Liver (tissue), 9 donors: ENCODE measurements around the gene RDX. TPM values are rescaled to one million over a fixed set of nuclear protein-coding genes. Genes with fewer than 3 reads are reported as not detected.
A peak's percentile ranks its signal among the peaks of the same experiment; 100 is the strongest.

Source experiments
- DNase-seq: peaks from one replicate; pipeline ENCODE4 v3.0.0-alpha.2; 2017; ENCODE audit warnings: low spot score
- H3K27ac ChIP-seq, 2 donors: one replicate each; pipeline ENCODE4 v1.7.0; 2013; ENCODE audit warnings: inconsistent platforms in 2 of 2, low read length in 2 of 2, control low read depth in 1 of 2, low read depth in 1 of 2, mild to moderate bottlenecking in 1 of 2
- H3K27me3 ChIP-seq, 4 donors: one replicate each; pipeline versions ENCODE4 v1.6.1 to v1.7.0; 2013; ENCODE audit warnings: low read length in 3 of 4, inconsistent platforms in 1 of 4, mild to moderate bottlenecking in 1 of 4, moderate library complexity in 1 of 4; ENCODE audit not compliant: control insufficient read depth in 4 of 4, insufficient read depth in 4 of 4
- H3K36me3 ChIP-seq, 4 donors: one replicate each; pipeline versions ENCODE4 v1.6.1 to v1.7.0; 2013; ENCODE audit warnings: low read length in 3 of 4, mild to moderate bottlenecking in 3 of 4, low read depth in 1 of 4, moderate library complexity in 1 of 4; ENCODE audit not compliant: control insufficient read depth in 4 of 4, insufficient read depth in 3 of 4
- H3K4me1 ChIP-seq, 4 donors: one replicate each; pipeline versions ENCODE4 v1.6.1 to v1.7.0; 2013; ENCODE audit warnings: low read length in 3 of 4, mild to moderate bottlenecking in 3 of 4, moderate library complexity in 1 of 4; ENCODE audit not compliant: control insufficient read depth in 4 of 4, insufficient read depth in 4 of 4
- H3K4me3 ChIP-seq, 3 donors: one replicate each; pipeline versions ENCODE4 v1.6.1 to v1.7.0; 2013; ENCODE audit warnings: low read length in 3 of 3, control low read depth in 1 of 3, low read depth in 1 of 3, mild to moderate bottlenecking in 1 of 3
- H3K9ac ChIP-seq, 2 donors: one replicate each; pipeline ENCODE4 v1.7.0; 2013; ENCODE audit warnings: low read length in 2 of 2, mild to moderate bottlenecking in 2 of 2, moderate library complexity in 2 of 2, control low read depth in 1 of 2, low read depth in 1 of 2
- H3K9me3 ChIP-seq, 4 donors: one replicate each; pipeline versions ENCODE4 v1.6.1 to v1.7.0; 2013; ENCODE audit warnings: low read length in 3 of 4; ENCODE audit not compliant: control insufficient read depth in 4 of 4
- EGR1 ChIP-seq, 2 donors: IDR thresholded peaks; 2 replicates each; pipeline ENCODE4 v1.6.1; 2016 to 2018; ENCODE audit warnings: antibody characterized with exemption in 2 of 2, low read depth in 2 of 2
- FOXA2 ChIP-seq: IDR thresholded peaks from 2 replicates; pipeline ENCODE4 v1.6.1; 2016; ENCODE audit warnings: antibody characterized with exemption
- GABPA ChIP-seq, 2 donors: IDR thresholded peaks in 1 of 2; conservative IDR thresholded peaks in 1 of 2; 2 replicates each; pipeline ENCODE4 v1.6.1; 2016; ENCODE audit warnings: antibody characterized with exemption in 2 of 2, mild to moderate bottlenecking in 1 of 2, moderate library complexity in 1 of 2
- HNF4A ChIP-seq, 2 donors: conservative IDR thresholded peaks; 2 replicates each; pipeline ENCODE4 v1.6.1; 2016; ENCODE audit warnings: antibody characterized with exemption in 2 of 2, mild to moderate bottlenecking in 2 of 2
- HNF4G ChIP-seq: IDR thresholded peaks from 2 replicates; pipeline ENCODE4 v1.6.1; 2016; ENCODE audit warnings: antibody characterized with exemption
- JUND ChIP-seq, 2 donors: IDR thresholded peaks; 2 replicates each; pipeline ENCODE4 v1.6.1; 2016; ENCODE audit warnings: antibody characterized with exemption in 2 of 2
- NR2F2 ChIP-seq: IDR thresholded peaks from 2 replicates; pipeline ENCODE4 v1.6.1; 2016; ENCODE audit warnings: antibody characterized with exemption
- RAD21 ChIP-seq, 2 donors: IDR thresholded peaks; 2 replicates each; pipeline ENCODE4 v1.6.1; 2016; ENCODE audit warnings: antibody characterized with exemption in 2 of 2, mild to moderate bottlenecking in 2 of 2
- RXRA ChIP-seq, 2 donors: IDR thresholded peaks; 2 replicates each; pipeline ENCODE4 v1.6.1; 2017 to 2018; ENCODE audit warnings: antibody characterized with exemption in 2 of 2, mild to moderate bottlenecking in 1 of 2
- TAF1 ChIP-seq: conservative IDR thresholded peaks from 2 replicates; pipeline ENCODE4 v1.6.1; 2016; ENCODE audit warnings: antibody characterized with exemption, mild to moderate bottlenecking
- YY1 ChIP-seq: IDR thresholded peaks from 2 replicates; pipeline ENCODE4 v1.6.1; 2016; ENCODE audit warnings: antibody characterized with exemption, mild to moderate bottlenecking
- WGBS: extraction: QIAGEN DNeasy Blood & Tissue Kit; methylation state at CpG from one replicate; pipeline ENCODE4 v1.1.7; 2013; 5-methylcytosine and 5-hydroxymethylcytosine counted together
- polyA plus RNA-seq, 2 donors: library from polyadenylated mRNA; stranded (reverse) in 1 of 2; unstranded in 1 of 2; fragments of 200-250 nt in 1 of 2; fragments of >200 nt in 1 of 2; fragmentation: Nextera tagmentation in 1 of 2; extraction: Ambion mirVana in 1 of 2; gene quantifications; one replicate each; pipeline versions ENCODE4 v1.2.1 to v1.2.3, GENCODE V29; 2013 to 2015
- total RNA-seq, 2 donors: library from RNA; depleted of rRNA; stranded (reverse); fragments of >200 nt; gene quantifications; one replicate each; pipeline ENCODE4 v1.2.3, GENCODE V29; 2014
- TF ChIP-seq, protein P1 (sequence below): IDR thresholded peaks from 2 replicates; pipeline ENCODE4 v1.6.1; 2016; ENCODE audit warnings: antibody characterized with exemption, mild to moderate bottlenecking
- TF ChIP-seq, protein P2 (sequence below): fragments of 150-350 bp; IDR thresholded peaks from 2 replicates; pipeline ENCODE4 v1.5.1; 2017; ENCODE audit warnings: improper control_type of control experiment, low read depth, low read length; ENCODE audit not compliant: missing input control
- TF ChIP-seq, protein P3 (sequence below): IDR thresholded peaks from 2 replicates; pipeline ENCODE4 v1.6.1; 2016; ENCODE audit warnings: antibody characterized with exemption
- donor health status: healthy.
- donor health status: healthy.
- donor health status: healthy.
- donor health status: healthy.
- donor health status: healthy.

RDX gene
- total and polyA plus RNA-seq, 4 donors = 19.9 to 116 (median 53.9) TPM

DNA sequence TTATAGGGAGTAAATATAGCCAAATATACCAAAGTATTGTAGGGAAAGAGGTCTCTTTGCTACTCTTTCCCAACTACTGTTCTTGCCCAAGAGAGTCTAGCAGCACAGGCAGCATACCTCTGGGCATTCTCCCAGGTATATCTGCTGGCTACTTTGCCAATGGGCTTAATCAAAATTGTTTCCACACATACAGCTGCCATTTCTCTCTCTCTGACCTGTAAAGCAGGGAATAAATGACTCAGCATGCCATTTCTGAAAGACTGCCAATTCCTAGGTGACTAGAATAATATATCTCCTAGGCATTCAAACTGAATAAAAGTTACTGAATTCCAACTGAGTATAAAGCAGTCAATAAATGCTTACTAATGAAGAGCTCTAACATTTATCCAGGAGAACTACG is 44.6 kb downstream of the RDX start (continued):
- TF ChIP-seq, protein P1, sequence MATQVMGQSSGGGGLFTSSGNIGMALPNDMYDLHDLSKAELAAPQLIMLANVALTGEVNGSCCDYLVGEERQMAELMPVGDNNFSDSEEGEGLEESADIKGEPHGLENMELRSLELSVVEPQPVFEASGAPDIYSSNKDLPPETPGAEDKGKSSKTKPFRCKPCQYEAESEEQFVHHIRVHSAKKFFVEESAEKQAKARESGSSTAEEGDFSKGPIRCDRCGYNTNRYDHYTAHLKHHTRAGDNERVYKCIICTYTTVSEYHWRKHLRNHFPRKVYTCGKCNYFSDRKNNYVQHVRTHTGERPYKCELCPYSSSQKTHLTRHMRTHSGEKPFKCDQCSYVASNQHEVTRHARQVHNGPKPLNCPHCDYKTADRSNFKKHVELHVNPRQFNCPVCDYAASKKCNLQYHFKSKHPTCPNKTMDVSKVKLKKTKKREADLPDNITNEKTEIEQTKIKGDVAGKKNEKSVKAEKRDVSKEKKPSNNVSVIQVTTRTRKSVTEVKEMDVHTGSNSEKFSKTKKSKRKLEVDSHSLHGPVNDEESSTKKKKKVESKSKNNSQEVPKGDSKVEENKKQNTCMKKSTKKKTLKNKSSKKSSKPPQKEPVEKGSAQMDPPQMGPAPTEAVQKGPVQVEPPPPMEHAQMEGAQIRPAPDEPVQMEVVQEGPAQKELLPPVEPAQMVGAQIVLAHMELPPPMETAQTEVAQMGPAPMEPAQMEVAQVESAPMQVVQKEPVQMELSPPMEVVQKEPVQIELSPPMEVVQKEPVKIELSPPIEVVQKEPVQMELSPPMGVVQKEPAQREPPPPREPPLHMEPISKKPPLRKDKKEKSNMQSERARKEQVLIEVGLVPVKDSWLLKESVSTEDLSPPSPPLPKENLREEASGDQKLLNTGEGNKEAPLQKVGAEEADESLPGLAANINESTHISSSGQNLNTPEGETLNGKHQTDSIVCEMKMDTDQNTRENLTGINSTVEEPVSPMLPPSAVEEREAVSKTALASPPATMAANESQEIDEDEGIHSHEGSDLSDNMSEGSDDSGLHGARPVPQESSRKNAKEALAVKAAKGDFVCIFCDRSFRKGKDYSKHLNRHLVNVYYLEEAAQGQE = peak; percentile 59
- peak; percentile 67 to 94 for TF ChIP-seq EGR1 (IDR thresholded peaks at IDR 0.05; ENCODE audit: low read depth in 2 of 2)
- peak; percentile 66 to 72 for TF ChIP-seq HNF4A (conservative IDR thresholded peaks at IDR 0.05)

DNA sequence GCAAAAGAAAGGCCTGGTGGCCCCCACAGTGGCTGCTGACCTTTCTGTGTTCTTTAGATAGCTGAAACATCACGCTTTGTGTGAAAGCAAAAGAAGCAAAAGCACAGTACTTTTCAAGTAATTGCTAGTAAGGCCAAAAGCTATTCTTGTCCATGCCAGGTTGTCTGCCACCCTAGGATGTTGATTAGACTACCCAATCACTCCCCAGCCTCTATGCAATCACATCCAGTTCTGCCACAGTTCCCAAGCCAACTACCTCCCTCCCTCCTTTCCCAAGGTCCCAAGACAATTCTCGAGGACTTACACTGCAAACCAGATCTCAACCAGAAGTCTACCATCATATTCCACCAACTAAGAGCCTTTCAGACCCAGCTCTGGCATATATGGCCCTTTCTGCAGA is 46.2 kb downstream of the RDX start:
- H3K27ac ChIP-seq = no peak overlapping the region
- H3K9me3 ChIP-seq = no peaks in the 10 kb centered on the region
- no peak for DNase-seq
- peaks cover 3 to 37% (median 12%) of the 10 kb centered on the region in 4 donors for H3K36me3 ChIP-seq
- no peak overlapping the region for H3K4me3 ChIP-seq
- H3K27me3 ChIP-seq = no peaks in the 10 kb centered on the region
- TF ChIP-seq RXRA (IDR thresholded peaks at IDR 0.05) (no peak), YY1 (no peak), FOXA2 (no peak), RAD21 (IDR thresholded peaks at IDR 0.05) (no peak), HNF4G (no peak), JUND (IDR thresholded peaks at IDR 0.05) (no peak), TAF1 (no peak), NR2F2 (no peak)
- H3K9ac ChIP-seq = no peak overlapping the region
- WGBS = 84% methylated on average over 2 of the region's 2 CpGs
- H3K4me1 ChIP-seq = peaks cover 0 to 4% (median 3%) of the 10 kb centered on the region in 4 donors

DNA sequence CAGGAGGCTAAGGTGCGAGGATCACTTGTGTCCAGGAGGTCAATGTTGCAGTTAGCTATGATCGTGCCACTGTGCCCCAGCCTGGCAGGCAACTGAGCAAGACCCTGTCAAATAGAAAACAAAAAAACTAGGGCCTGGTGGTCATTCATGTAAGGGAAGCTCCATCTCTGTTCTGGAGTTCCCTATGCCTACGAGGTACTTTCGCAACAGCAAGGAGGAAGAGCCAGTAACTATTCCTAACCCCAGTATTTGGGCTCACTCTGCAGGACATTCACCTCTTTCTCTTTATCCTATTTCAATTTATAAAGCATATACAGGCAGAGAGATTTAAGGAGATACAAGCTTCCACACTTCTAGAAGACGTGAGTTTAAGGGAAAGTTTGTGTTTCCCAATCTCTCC is 46.6 kb downstream of the RDX start:
- no peak overlapping the region for H3K27ac ChIP-seq
- peaks cover 3 to 34% (median 12%) of the 10 kb centered on the region in 4 donors for H3K36me3 ChIP-seq
- TF ChIP-seq RAD21 (IDR thresholded peaks at IDR 0.05) (no peak), TAF1 (no peak), GABPA (IDR thresholded peaks at IDR 0.05 in 1 of 2, conservative IDR thresholded peaks at IDR 0.05 in 1 of 2) (no peak), NR2F2 (no peak), EGR1 (IDR thresholded peaks at IDR 0.05; ENCODE audit: low read depth in 2 of 2) (no peak), RXRA (IDR thresholded peaks at IDR 0.05) (no peak)
- TF ChIP-seq, protein P2, sequence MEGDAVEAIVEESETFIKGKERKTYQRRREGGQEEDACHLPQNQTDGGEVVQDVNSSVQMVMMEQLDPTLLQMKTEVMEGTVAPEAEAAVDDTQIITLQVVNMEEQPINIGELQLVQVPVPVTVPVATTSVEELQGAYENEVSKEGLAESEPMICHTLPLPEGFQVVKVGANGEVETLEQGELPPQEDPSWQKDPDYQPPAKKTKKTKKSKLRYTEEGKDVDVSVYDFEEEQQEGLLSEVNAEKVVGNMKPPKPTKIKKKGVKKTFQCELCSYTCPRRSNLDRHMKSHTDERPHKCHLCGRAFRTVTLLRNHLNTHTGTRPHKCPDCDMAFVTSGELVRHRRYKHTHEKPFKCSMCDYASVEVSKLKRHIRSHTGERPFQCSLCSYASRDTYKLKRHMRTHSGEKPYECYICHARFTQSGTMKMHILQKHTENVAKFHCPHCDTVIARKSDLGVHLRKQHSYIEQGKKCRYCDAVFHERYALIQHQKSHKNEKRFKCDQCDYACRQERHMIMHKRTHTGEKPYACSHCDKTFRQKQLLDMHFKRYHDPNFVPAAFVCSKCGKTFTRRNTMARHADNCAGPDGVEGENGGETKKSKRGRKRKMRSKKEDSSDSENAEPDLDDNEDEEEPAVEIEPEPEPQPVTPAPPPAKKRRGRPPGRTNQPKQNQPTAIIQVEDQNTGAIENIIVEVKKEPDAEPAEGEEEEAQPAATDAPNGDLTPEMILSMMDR = no peak
- TF ChIP-seq, protein P3, sequence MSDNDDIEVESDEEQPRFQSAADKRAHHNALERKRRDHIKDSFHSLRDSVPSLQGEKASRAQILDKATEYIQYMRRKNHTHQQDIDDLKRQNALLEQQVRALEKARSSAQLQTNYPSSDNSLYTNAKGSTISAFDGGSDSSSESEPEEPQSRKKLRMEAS = no peak
- peaks cover 0 to 4% (median 3%) of the 10 kb centered on the region in 4 donors for H3K4me1 ChIP-seq
- no peaks in the 10 kb centered on the region for H3K9me3 ChIP-seq
- no peaks in the 10 kb centered on the region for H3K27me3 ChIP-seq
- H3K9ac ChIP-seq = no peak overlapping the region
- 84% methylated on average over 5 of the region's 5 CpGs for WGBS
- no peak for DNase-seq
- H3K4me3 ChIP-seq = no peak overlapping the region
